Endothelial cell of umbilical vein (primary cell): ENCODE results near the gene ITPKB. TPM values are rescaled to one million over a fixed set of nuclear protein-coding genes. Genes with fewer than 3 reads are reported as not detected.
A peak's percentile ranks its signal among the peaks of the same experiment; 100 is the strongest.

Experiments
- BruUV-seq: library from RNA; stranded (reverse); fragments of 400-500 nt; replicated peaks from 2 replicates; lab custom pipeline; 2021; lab: Mats Ljungman, UMichigan
- CTCF ChIA-PET: fragments of 300-600, 350-600 bp; sonication (Branson Sonifier 250); formaldehyde crosslinking; loops from one replicate; lab custom pipeline; 2021; ENCODE audit warnings: antibody characterized with exemption, inconsistent platforms; lab: Charles Lee
- POLR2A ChIA-PET: fragments of 300-600, 350-600 bp; sonication (Branson Sonifier 250); formaldehyde crosslinking; loops from one replicate; lab custom pipeline; 2021; ENCODE audit warnings: antibody characterized with exemption, inconsistent platforms; lab: Charles Lee
- DNase-seq: peaks from one replicate; pipeline ENCODE4 v3.0.0-alpha.2; 2011; ENCODE audit warnings: low read depth, low spot score
- FAIRE-seq: peaks from 2 replicates; lab custom pipeline; 2011; peaks lifted over from hg19 to GRCh38; lab: Jason Lieb, UNC
- H2AFZ ChIP-seq: 2 replicates; pipeline ENCODE4 v1.6.0; 2012; ENCODE audit warnings: low read depth, low read length, control low read depth, inconsistent platforms
- H3K27ac ChIP-seq: 2 replicates; pipeline ENCODE4 v1.5.1; 2011; ENCODE audit warnings: low read depth, mild to moderate bottlenecking, control low read depth, low read length, moderate library complexity; ENCODE audit not compliant: insufficient read depth
- H3K27me3 ChIP-seq, 2 experiments: 2 replicates each; pipeline versions ENCODE4 v1.6.0 to v1.6.1; 2011; ENCODE audit warnings: low read length in 2 of 2, mixed read lengths in 1 of 2; ENCODE audit not compliant: control insufficient read depth in 2 of 2, insufficient read depth in 2 of 2
- H3K36me3 ChIP-seq, 2 experiments: 2 replicates in 1 of 2; 3 replicates in 1 of 2; pipeline ENCODE4 v1.5.1; 2011; ENCODE audit warnings: low read length in 2 of 2, mild to moderate bottlenecking in 1 of 2, moderate library complexity in 1 of 2; ENCODE audit not compliant: control insufficient read depth in 2 of 2, insufficient read depth in 2 of 2; ENCODE audit errors: extremely low read depth in 1 of 2
- H3K4me1 ChIP-seq: 3 replicates; pipeline ENCODE4 v1.5.1; 2011; ENCODE audit warnings: mild to moderate bottlenecking, low read length; ENCODE audit not compliant: control insufficient read depth, insufficient read depth; ENCODE audit errors: extremely low read depth
- H3K4me2 ChIP-seq: 2 replicates; pipeline ENCODE4 v1.6.1; 2011; ENCODE audit warnings: low read length, control low read depth, mixed read lengths; ENCODE audit not compliant: insufficient read depth
- H3K4me3 ChIP-seq, 3 experiments: fragments of 200-600 bp in 1 of 3; sonication (generic), shearing (Covaris generic) in 1 of 3; replicated peaks in 1 of 3; 2 replicates each; pipeline ENCODE4 v1.5.1; 2011 to 2016; ENCODE audit warnings: control low read depth in 3 of 3, low read length in 3 of 3, mild to moderate bottlenecking in 2 of 3, inconsistent platforms in 1 of 3, low read depth in 1 of 3, moderate library complexity in 1 of 3; ENCODE audit not compliant: insufficient read depth in 1 of 3
- H3K79me2 ChIP-seq: 2 replicates; pipeline ENCODE4 v1.6.0; 2012; ENCODE audit warnings: low read length, inconsistent platforms; ENCODE audit not compliant: control insufficient read depth, insufficient read depth
- H3K9ac ChIP-seq: replicated peaks from 2 replicates; pipeline ENCODE3; 2011; ENCODE audit warnings: low read length, control low read depth; ENCODE audit not compliant: insufficient read depth; ENCODE audit errors: extremely low read depth
- H3K9me1 ChIP-seq: replicated peaks from 3 replicates; pipeline ENCODE4 v1.6.0; 2011; ENCODE audit warnings: mild to moderate bottlenecking, low read length; ENCODE audit not compliant: control insufficient read depth, insufficient read depth; ENCODE audit errors: extremely low read depth
- H3K9me3 ChIP-seq: replicated peaks from 2 replicates; pipeline ENCODE4 v1.5.1; 2012; ENCODE audit warnings: low read length, inconsistent platforms; ENCODE audit not compliant: control insufficient read depth, insufficient read depth
- H4K20me1 ChIP-seq: replicated peaks from 2 replicates; pipeline ENCODE3; 2011; ENCODE audit warnings: mild to moderate bottlenecking, low read length; ENCODE audit not compliant: control insufficient read depth, insufficient read depth; ENCODE audit errors: extremely low read depth
- CTCF ChIP-seq, 2 donors: IDR thresholded peaks; 1 replicate in 1 of 2; 2 replicates in 1 of 2; pipeline ENCODE4 v1.5.1; 2011; ENCODE audit warnings: low read length in 2 of 2, mild to moderate bottlenecking in 2 of 2, moderate library complexity in 2 of 2, control low read depth in 1 of 2, inconsistent platforms in 1 of 2, low read depth in 1 of 2; ENCODE audit not compliant: insufficient read depth in 1 of 2; ENCODE audit errors: extremely low read depth in 1 of 2
- EZH2 ChIP-seq: IDR thresholded peaks from 2 replicates; pipeline ENCODE4 v1.6.1; 2012; ENCODE audit warnings: borderline replicate concordance, low read depth, mild to moderate bottlenecking, moderate library complexity, low read length, inconsistent platforms; ENCODE audit not compliant: severe bottlenecking
- FOS ChIP-seq: IDR thresholded peaks from 2 replicates; pipeline ENCODE4 v1.6.1; 2011; ENCODE audit warnings: mild to moderate bottlenecking, low read length, moderate library complexity, borderline replicate concordance; ENCODE audit not compliant: insufficient read depth
- GATA2 ChIP-seq: IDR thresholded peaks from 2 replicates; pipeline ENCODE4 v1.7.0; 2011; ENCODE audit warnings: low read depth, mild to moderate bottlenecking, moderate library complexity, mixed read lengths, low read length; ENCODE audit not compliant: insufficient read length, insufficient read depth
- POLR2A ChIP-seq: IDR thresholded peaks from 2 replicates; pipeline ENCODE4 v1.6.1; 2012; ENCODE audit warnings: low read depth, mild to moderate bottlenecking, control low read depth, low read length
- dilution Hi-C: fragments of 300-500 bp; cut with MboI; formaldehyde crosslinking; loops from one replicate; pipeline ENCODE4 v1.15.0; 2019; ENCODE audit warnings: low sequenced_read_pairs; ENCODE audit not compliant: extremely low pct_ligation_motif_present
- intact Hi-C: fragments of 100-400 bp; cut with micrococcal nuclease; formaldehyde crosslinking; loops from one replicate; pipeline ENCODE4 v1.10.0; 2022
- polyA plus RNA-seq, 4 experiments: library from polyadenylated mRNA; depleted of rRNA in 3 of 4; stranded (reverse) in 3 of 4; unstranded in 1 of 4; fragments of >200 nt; gene quantifications; 2 replicates each; pipeline versions ENCODE4 v1.2.1 to v1.2.3, GENCODE V29; 2011 to 2012; ENCODE audit warnings: missing spikeins in 1 of 4
- total RNA-seq: library from RNA; stranded (reverse); gene quantifications from 2 replicates; pipeline ENCODE4 v1.2.3, GENCODE V29; 2021
- TF ChIP-seq, protein P1 (sequence below): IDR thresholded peaks from 2 replicates; pipeline ENCODE4 v1.6.1; 2011; ENCODE audit not compliant: insufficient read depth, insufficient read length

Gene ITPKB
- total and polyA plus RNA-seq, 2 donors (not counting 3 experiments of a cell fraction or from before 2014, with no cell fraction given), result 7.7 to 34.8 TPM

GRCh38 chr1:226763905-226764264 is 24.8 kb upstream of the ITPKB start:
- H3K36me3 ChIP-seq, result no peaks in the 10 kb centered on the region
- CTCF ChIA-PET, result interaction anchor here (1.0 to 1.6 kb wide), 3 partner anchors 12 to 137 kb away, joined by 3 read pairs; no protein-coding TSS in a partner anchor
- H2AFZ ChIP-seq, result no peak overlapping the region
- BruUV-seq, result no TSS peak
- H3K27me3 ChIP-seq, result peaks cover 10 to 27% of the 10 kb centered on the region in 2 experiments
- intact Hi-C loops (no loop called here), dilution Hi-C loops (no loop called here)
- TF ChIP-seq FOS, result peak; percentile 72
- no peak for TF ChIP-seq POLR2A
- FAIRE-seq (no peak), DNase-seq (peak; percentile 15)
- no peak overlapping the region for H3K4me3 ChIP-seq
- POLR2A ChIA-PET, result no interaction called here
- no peak overlapping the region for H3K4me2 ChIP-seq
- no peaks in the 10 kb centered on the region for H3K4me1 ChIP-seq
- H3K79me2 ChIP-seq, result no peaks in the 10 kb centered on the region
- H3K27ac ChIP-seq, result no peak overlapping the region
- no peaks in the 10 kb centered on the region for H3K9me3 ChIP-seq
- H3K9ac ChIP-seq, result no peak overlapping the region
- H4K20me1 ChIP-seq, result no peaks in the 10 kb centered on the region
- no peaks in the 10 kb centered on the region for H3K9me1 ChIP-seq

GRCh38 chr1:226762988-226763904 is 24.2 kb upstream of the ITPKB start:
- no TSS peak for BruUV-seq
- no peak overlapping the region for H3K4me3 ChIP-seq
- H3K9me3 ChIP-seq, result no peaks in the 10 kb centered on the region
- FAIRE-seq (no peak), DNase-seq (no peak)
- H4K20me1 ChIP-seq, result no peaks in the 10 kb centered on the region
- H3K36me3 ChIP-seq, result no peaks in the 10 kb centered on the region
- intact Hi-C loops (no loop called here), dilution Hi-C loops (no loop called here)
- POLR2A ChIA-PET, result no interaction called here
- H3K27ac ChIP-seq, result no peak overlapping the region
- H3K9ac ChIP-seq, result no peak overlapping the region
- no peaks in the 10 kb centered on the region for H3K4me1 ChIP-seq
- TF ChIP-seq POLR2A, result no peak
- TF ChIP-seq, protein P1, sequence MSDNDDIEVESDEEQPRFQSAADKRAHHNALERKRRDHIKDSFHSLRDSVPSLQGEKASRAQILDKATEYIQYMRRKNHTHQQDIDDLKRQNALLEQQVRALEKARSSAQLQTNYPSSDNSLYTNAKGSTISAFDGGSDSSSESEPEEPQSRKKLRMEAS, result no peak
- no peak for TF ChIP-seq GATA2
- TF ChIP-seq CTCF (IDR thresholded peaks at IDR 0.05; ENCODE audit: extremely low read depth in 1 of 2, insufficient read depth in 1 of 2, low read depth in 1 of 2, low read length in 2 of 2), result no peak
- no peak for TF ChIP-seq FOS
- TF ChIP-seq EZH2, result no peak
- CTCF ChIA-PET, result interaction anchor here (0.8 to 1.6 kb wide), 6 partner anchors 10 to 137 kb away, joined by 3 to 4 read pairs (median 3); no protein-coding TSS in a partner anchor
- no peaks in the 10 kb centered on the region for H3K79me2 ChIP-seq
- no peak overlapping the region for H2AFZ ChIP-seq
- no peaks in the 10 kb centered on the region for H3K9me1 ChIP-seq
- peaks cover 10 to 27% of the 10 kb centered on the region in 2 experiments for H3K27me3 ChIP-seq
- H3K4me2 ChIP-seq, result no peak overlapping the region
